Activated naive CD8-positive, alpha-beta T cell (primary cell): ENCODE measurements around the gene FEM1A.
A peak's percentile ranks its signal among the peaks of the same experiment; 100 is the strongest.
"Not testable (repeated sequence)": the region's sequence is repeated elsewhere in the genome, so short reads cannot be mapped to it uniquely, and the experiment has no call there.

Experiments
- H3K27ac Mint-ChIP-seq: one replicate; pipeline ENCODE4 v1.8.0; 2021; ENCODE audit warnings: mixed read lengths
- H3K27me3 Mint-ChIP-seq: one replicate; pipeline ENCODE4 v1.8.0; 2021; ENCODE audit warnings: mixed read lengths
- H3K36me3 Mint-ChIP-seq: one replicate; pipeline ENCODE4 v1.8.0; 2021; ENCODE audit warnings: mixed read lengths
- H3K4me1 Mint-ChIP-seq: one replicate; pipeline ENCODE4 v1.8.0; 2021; ENCODE audit warnings: low read depth, mixed read lengths
- H3K4me3 Mint-ChIP-seq: one replicate; pipeline ENCODE4 v1.8.0; 2021; ENCODE audit warnings: mild to moderate bottlenecking, mixed read lengths
- H3K9me3 Mint-ChIP-seq: one replicate; pipeline ENCODE4 v1.8.0; 2021; ENCODE audit warnings: low read depth, mixed read lengths

FEM1A gene

GRCh38 chr19:4760285-4760650, 31.3 kb upstream of the FEM1A start:
- peaks cover 24% of the 10 kb centered on the region for H3K27me3 Mint-ChIP-seq
- peaks cover 6% of the 10 kb centered on the region for H3K4me1 Mint-ChIP-seq
- no peaks in the 10 kb centered on the region for H3K36me3 Mint-ChIP-seq
- H3K9me3 Mint-ChIP-seq, result no peaks in the 10 kb centered on the region
- no peak overlapping the region for H3K27ac Mint-ChIP-seq
- H3K4me3 Mint-ChIP-seq, result peak overlapping the region; percentile 67

DNA sequence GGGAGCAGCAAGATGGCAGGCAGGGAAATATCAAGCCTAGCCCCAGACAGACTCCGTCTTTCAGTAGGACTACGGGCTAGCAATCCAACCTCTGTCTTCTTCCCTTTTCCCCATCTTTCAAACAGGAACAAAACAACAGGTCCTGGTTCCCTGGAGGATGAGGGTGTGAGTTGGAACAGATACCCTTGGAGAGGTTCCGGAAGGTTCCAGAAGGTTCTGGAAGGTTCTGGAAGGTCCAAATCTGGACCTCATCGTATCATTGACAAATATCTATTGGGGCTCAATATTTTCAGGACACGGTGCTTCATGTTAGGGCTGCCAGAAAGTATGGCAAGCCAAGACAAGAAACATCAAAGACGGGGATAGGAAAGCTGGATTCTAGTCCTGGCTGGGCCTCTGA, 28.5 kb upstream of the FEM1A start:
- Mint-ChIP-seq H3K36me3 (no peaks in the 10 kb centered on the region), H3K27me3 (peaks cover 19% of the 10 kb centered on the region), H3K27ac (no peak overlapping the region), H3K4me3 (no peak overlapping the region), H3K9me3 (no peaks in the 10 kb centered on the region), H3K4me1 (peaks cover 6% of the 10 kb centered on the region)

DNA sequence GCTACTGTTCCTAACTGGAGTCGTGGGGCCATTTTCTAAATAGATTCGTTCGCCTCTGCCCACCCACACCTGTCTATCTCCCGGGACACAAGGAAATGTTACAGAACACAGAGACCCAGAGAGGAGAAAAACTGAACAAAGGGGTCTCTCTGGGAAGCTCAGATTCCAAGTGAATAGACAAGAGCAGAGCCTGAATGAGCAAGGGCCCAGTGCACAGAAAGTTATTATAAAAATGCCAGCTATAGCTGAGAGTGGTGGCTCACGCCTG, 27.2 kb upstream of the FEM1A start:
- H3K27ac Mint-ChIP-seq, result no peak overlapping the region
- H3K4me3 Mint-ChIP-seq, result no peak overlapping the region
- H3K4me1 Mint-ChIP-seq, result peaks cover 3% of the 10 kb centered on the region
- no peaks in the 10 kb centered on the region for H3K36me3 Mint-ChIP-seq
- H3K27me3 Mint-ChIP-seq, result peaks cover 16% of the 10 kb centered on the region
- H3K9me3 Mint-ChIP-seq, result no peaks in the 10 kb centered on the region

GRCh38 chr19:4768934-4769777, 22.4 kb upstream of the FEM1A start:
- no peak overlapping the region for H3K4me3 Mint-ChIP-seq
- H3K27ac Mint-ChIP-seq, result no peak overlapping the region
- no peaks in the 10 kb centered on the region for H3K36me3 Mint-ChIP-seq
- peaks cover 12% of the 10 kb centered on the region for H3K27me3 Mint-ChIP-seq
- H3K4me1 Mint-ChIP-seq, result peaks cover 2% of the 10 kb centered on the region
- no peaks in the 10 kb centered on the region for H3K9me3 Mint-ChIP-seq

DNA sequence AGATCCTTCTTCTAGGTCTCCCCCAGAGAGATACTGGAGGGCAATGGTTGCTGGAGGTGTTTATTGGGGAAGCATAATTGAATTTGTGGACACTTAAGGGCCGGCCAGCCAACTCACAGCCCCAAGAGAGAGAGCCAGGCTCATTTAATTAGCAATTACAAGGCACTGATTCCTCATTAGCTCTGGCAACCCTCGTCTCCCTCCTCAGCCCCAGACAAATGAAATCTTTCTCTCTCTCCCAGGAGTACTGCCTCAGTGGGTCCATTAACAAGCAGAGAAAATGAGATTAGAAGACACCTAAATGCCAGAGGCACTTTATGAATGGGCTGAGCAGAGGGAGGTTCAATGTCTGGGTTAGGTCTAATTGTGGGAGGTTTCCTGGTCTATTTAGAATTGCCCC, 19.0 kb upstream of the FEM1A start:
- Mint-ChIP-seq H3K9me3 (no peaks in the 10 kb centered on the region), H3K36me3 (peaks cover 2% of the 10 kb centered on the region), H3K4me3 (no peak overlapping the region), H3K27me3 (peaks cover 13% of the 10 kb centered on the region), H3K27ac (no peak overlapping the region), H3K4me1 (peaks cover 2% of the 10 kb centered on the region)

- peaks cover 2% of the 10 kb centered on the region for H3K4me1 Mint-ChIP-seq
- peaks cover 13% of the 10 kb centered on the region for H3K27me3 Mint-ChIP-seq
- H3K36me3 Mint-ChIP-seq, result peaks cover 2% of the 10 kb centered on the region
- no peaks in the 10 kb centered on the region for H3K9me3 Mint-ChIP-seq
- no peak overlapping the region for H3K4me3 Mint-ChIP-seq
- no peak overlapping the region for H3K27ac Mint-ChIP-seq
These were observed 18.4 kb upstream of the FEM1A start for GRCh38 chr19:4773047-4773640.

- H3K4me3 Mint-ChIP-seq, result no peak overlapping the region
- H3K27ac Mint-ChIP-seq, result no peak overlapping the region
- H3K9me3 Mint-ChIP-seq, result no peaks in the 10 kb centered on the region
- H3K27me3 Mint-ChIP-seq, result peaks cover 13% of the 10 kb centered on the region
- H3K36me3 Mint-ChIP-seq, result peaks cover 2% of the 10 kb centered on the region
- H3K4me1 Mint-ChIP-seq, result peaks cover 2% of the 10 kb centered on the region
These were observed 17.4 kb upstream of the FEM1A start for GRCh38 chr19:4774136-4774535.

GRCh38 chr19:4775627-4776152, 15.8 kb upstream of the FEM1A start:
- peaks cover 13% of the 10 kb centered on the region for H3K27me3 Mint-ChIP-seq

GRCh38 chr19:4776436-4777211, 14.9 kb upstream of the FEM1A start:
- peaks cover 15% of the 10 kb centered on the region for H3K27me3 Mint-ChIP-seq

More at GRCh38 chr19:4775627-4776152, 15.8 kb upstream of the FEM1A start:
- Mint-ChIP-seq H3K36me3 (peaks cover 2% of the 10 kb centered on the region), H3K4me3 (no peak overlapping the region), H3K27ac (no peak overlapping the region), H3K9me3 (no peaks in the 10 kb centered on the region), H3K4me1 (no peaks in the 10 kb centered on the region)

DNA sequence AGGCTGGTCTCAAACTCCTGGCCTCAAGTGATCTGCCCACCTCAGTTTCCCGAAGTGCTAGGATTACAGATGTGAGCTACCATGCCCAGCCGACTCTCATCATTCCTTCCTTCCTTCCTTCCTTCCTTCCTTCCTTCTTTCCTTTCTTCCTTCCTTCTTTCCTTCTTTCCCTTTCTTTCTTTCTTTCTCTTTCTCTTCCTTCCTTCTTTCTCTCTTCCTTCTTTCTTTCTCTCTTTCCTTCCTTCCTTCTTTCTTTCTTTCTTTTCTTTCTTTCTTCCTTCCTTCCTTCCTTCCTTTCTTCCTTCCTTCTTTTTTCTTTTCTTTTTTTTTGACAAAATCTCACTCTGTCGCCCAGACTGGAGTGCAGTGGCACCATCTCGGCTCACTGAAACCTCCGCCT, 13.4 kb upstream of the FEM1A start:
- not testable (repeated sequence) for H3K27ac Mint-ChIP-seq, H3K4me1 Mint-ChIP-seq, H3K9me3 Mint-ChIP-seq, H3K4me3 Mint-ChIP-seq, H3K36me3 Mint-ChIP-seq
- H3K27me3 Mint-ChIP-seq, result peaks cover 15% of the 10 kb centered on the region

More at GRCh38 chr19:4776436-4777211, 14.9 kb upstream of the FEM1A start:
- Mint-ChIP-seq H3K27ac (no peak overlapping the region), H3K36me3 (peaks cover 6% of the 10 kb centered on the region), H3K4me3 (no peak overlapping the region), H3K4me1 (no peaks in the 10 kb centered on the region), H3K9me3 (no peaks in the 10 kb centered on the region)

DNA sequence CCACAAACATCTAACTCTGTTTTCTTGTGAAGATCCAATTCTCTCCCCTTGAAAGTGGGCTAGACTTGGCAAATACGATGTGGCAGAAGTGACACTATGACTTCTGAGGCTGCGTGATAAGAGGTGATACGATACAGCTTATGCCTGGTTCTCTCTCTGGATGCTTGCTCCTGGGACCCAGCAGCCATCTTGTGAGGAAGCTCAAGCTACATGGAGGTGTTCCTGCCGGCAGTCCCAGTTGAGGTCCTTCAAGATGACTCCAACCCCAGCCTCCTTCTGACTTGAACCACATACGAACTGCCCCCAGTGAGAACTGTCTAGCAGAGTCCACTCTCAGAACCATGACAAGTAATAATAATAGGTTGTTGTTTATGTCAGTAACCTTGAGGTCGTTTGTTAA, 10.7 kb upstream of the FEM1A start:
- no peaks in the 10 kb centered on the region for H3K4me1 Mint-ChIP-seq
- no peak overlapping the region for H3K27ac Mint-ChIP-seq
- H3K27me3 Mint-ChIP-seq, result peaks cover 8% of the 10 kb centered on the region

GRCh38 chr19:4781801-4782200, 9.7 kb upstream of the FEM1A start:
- H3K9me3 Mint-ChIP-seq, result no peaks in the 10 kb centered on the region
- peaks cover 4% of the 10 kb centered on the region for H3K36me3 Mint-ChIP-seq
- H3K4me1 Mint-ChIP-seq, result no peaks in the 10 kb centered on the region
- H3K27ac Mint-ChIP-seq, result no peak overlapping the region
- no peak overlapping the region for H3K4me3 Mint-ChIP-seq
- H3K27me3 Mint-ChIP-seq, result peaks cover 7% of the 10 kb centered on the region

More for the DNA sequence above, 10.7 kb upstream of the FEM1A start:
- no peaks in the 10 kb centered on the region for H3K9me3 Mint-ChIP-seq
- no peak overlapping the region for H3K4me3 Mint-ChIP-seq
- peaks cover 4% of the 10 kb centered on the region for H3K36me3 Mint-ChIP-seq

DNA sequence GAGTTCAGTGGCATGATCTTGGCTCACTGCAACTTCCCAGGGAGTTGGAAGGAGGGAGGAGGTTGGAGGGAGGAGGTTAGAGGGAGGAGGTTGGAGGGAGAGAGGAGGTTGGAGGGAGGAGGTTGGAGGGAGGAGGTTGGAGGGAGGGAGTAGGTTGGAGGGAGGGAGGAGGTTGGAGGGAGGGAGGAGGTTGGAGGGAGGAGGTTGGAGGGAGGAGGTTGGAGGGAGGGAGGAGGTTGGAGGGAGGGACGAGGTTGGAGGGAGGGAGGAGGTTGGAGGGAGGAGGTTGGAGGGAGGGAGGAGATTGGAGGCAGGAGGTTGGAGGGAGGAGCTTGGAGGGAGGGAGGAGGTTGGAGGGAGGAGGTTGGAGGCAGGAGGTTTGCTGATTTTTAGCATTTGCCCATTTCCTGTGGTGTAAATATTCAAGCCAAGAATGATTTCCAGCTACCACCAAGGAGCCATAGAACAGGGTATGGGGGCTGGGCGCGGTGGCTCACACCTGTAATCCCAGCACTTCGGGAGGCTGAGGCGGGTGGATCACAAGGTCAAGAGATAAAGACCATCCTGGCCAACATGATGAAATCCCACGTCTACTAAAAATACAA, 5.0 kb upstream of the FEM1A start:
- not testable (repeated sequence) for H3K27ac Mint-ChIP-seq, H3K27me3 Mint-ChIP-seq, H3K36me3 Mint-ChIP-seq, H3K4me3 Mint-ChIP-seq, H3K9me3 Mint-ChIP-seq, H3K4me1 Mint-ChIP-seq

DNA sequence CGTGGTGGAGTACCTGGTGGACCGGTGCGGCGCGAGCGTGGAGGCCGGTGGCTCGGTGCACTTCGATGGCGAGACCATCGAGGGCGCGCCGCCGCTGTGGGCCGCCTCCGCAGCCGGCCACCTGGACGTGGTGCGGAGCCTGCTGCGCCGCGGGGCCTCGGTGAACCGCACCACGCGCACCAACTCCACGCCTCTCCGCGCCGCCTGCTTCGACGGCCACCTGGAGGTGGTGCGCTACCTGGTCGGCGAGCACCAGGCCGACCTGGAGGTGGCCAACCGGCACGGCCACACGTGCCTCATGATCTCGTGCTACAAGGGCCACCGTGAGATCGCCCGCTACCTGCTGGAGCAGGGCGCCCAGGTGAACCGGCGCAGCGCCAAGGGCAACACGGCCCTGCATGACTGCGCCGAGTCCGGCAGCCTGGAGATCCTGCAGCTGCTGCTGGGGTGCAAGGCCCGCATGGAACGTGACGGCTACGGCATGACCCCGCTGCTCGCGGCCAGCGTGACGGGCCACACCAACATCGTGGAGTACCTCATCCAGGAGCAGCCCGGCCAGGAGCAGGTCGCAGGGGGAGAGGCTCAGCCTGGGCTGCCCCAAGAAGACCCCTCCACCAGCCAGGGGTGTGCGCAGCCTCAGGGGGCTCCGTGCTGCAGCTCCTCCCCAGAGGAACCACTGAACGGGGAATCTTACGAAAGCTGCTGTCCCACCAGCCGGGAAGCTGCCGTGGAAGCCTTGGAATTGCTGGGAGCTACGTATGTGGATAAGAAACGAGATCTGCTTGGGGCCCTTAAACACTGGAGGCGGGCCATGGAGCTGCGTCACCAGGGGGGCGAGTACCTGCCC, 708 bp downstream of the FEM1A start:
- Mint-ChIP-seq H3K27ac (peak overlapping the region; percentile 85), H3K4me3 (peak overlapping the region; percentile 89), H3K4me1 (peaks cover 30% of the 10 kb centered on the region)
- H3K36me3 Mint-ChIP-seq, H3K27me3 Mint-ChIP-seq, H3K9me3 Mint-ChIP-seq: not testable (repeated sequence)
